Superior temporal gyrus (tissue), 1 donor: ENCODE data around the gene PROM1.

ENCODE experiments used
- DNase-seq: peaks from one replicate; pipeline ENCODE4 v3.0.0-alpha.2; 2016; ENCODE audit errors: extremely low spot score

The PROM1 gene

GRCh38 chr4:15944895-15945294, 138.9 kb downstream of the PROM1 start:
- no peak for DNase-seq

- no peak for DNase-seq
Measured at GRCh38 chr4:15942283-15942682, 141.5 kb downstream of the PROM1 start.

GRCh38 chr4:15938640-15939039, 145.2 kb downstream of the PROM1 start, which contains the start of gene FGFBP1:
FGFBP1 (minus strand) TSS chr4:15938740; CDS start chr4:15936632, 2,108 bp downstream.
- DNase-seq, result no peak

GRCh38 chr4:15938182-15938581, 145.6 kb downstream of the PROM1 start:
- no peak for DNase-seq

- DNase-seq, result no peak
Measured at GRCh38 chr4:15936495-15936894, 147.3 kb downstream of the PROM1 start.

GRCh38 chr4:15935504-15936402, 148.1 kb downstream of the PROM1 start:
- DNase-seq, result no peak

- no peak for DNase-seq
Measured at GRCh38 chr4:15934259-15934658, 149.6 kb downstream of the PROM1 start.

GRCh38 chr4:15931451-15932210, 152.2 kb downstream of the PROM1 start:
- no peak for DNase-seq

- no peak for DNase-seq
Measured at GRCh38 chr4:15930314-15930713, 153.5 kb downstream of the PROM1 start.

GRCh38 chr4:15929540-15929939, 154.3 kb downstream of the PROM1 start:
- no peak for DNase-seq

- DNase-seq, result no peak
Measured at GRCh38 chr4:15928883-15929282, 154.9 kb downstream of the PROM1 start.

GRCh38 chr4:15926486-15926885, 157.3 kb downstream of the PROM1 start:
- DNase-seq, result no peak

- DNase-seq, result no peak
Measured at GRCh38 chr4:15925830-15926229, 158.0 kb downstream of the PROM1 start.

- DNase-seq, result no peak
Measured at GRCh38 chr4:15921592-15921932, 162.3 kb downstream of the PROM1 start.

GRCh38 chr4:15920723-15921591, 162.9 kb downstream of the PROM1 start:
- no peak for DNase-seq

GRCh38 chr4:15918484-15919129, 165.2 kb downstream of the PROM1 start:
- no peak for DNase-seq
